ENCODE results near the gene HOXD8. TPM values are rescaled to one million over a fixed set of nuclear protein-coding genes. Genes with fewer than 3 reads are reported as not detected.
A peak's percentile ranks its signal among the peaks of the same experiment; 100 is the strongest.

Gene HOXD8
- total RNA-seq, 3 donors from 2014 or later: 10.5 to 36.1 (median 13.8) TPM

GRCh38 chr2:176167398-176167797 lies 37.9 kb downstream of the HOXD8 start:
- no peak for TF ChIP-seq POLR2AphosphoS5 (IDR thresholded peaks at IDR 0.05)
- no peak for TF ChIP-seq POLR2A (IDR thresholded peaks at IDR 0.05)
- no peak for TF ChIP-seq CTCF (IDR thresholded peaks at IDR 0.05)
- H3K9me3 ChIP-seq: no peaks in the 10 kb centered on the region
- no peaks in the 10 kb centered on the region for H3K36me3 ChIP-seq
- no peak overlapping the region for H3K27ac ChIP-seq
- H3K27me3 ChIP-seq: peaks cover 0 to 71% of the 10 kb centered on the region in 2 donors
- no peak for DNase-seq (ENCODE audit: low spot score in 2 of 2)
- no peaks in the 10 kb centered on the region for H3K4me1 ChIP-seq
- intact Hi-C loops (cut with DNase I; ENCODE audit: low total_unique reads): loop anchor here (10.0 kb wide), 1 partner anchor 287 kb away; no protein-coding TSS in a partner anchor
- H3K4me3 ChIP-seq: no peak overlapping the region

- H3K36me3 ChIP-seq: no peaks in the 10 kb centered on the region
- intact Hi-C loops (cut with DNase I; ENCODE audit: low total_unique reads): loop anchor here (10.0 kb wide), 1 partner anchor 286 kb away; no protein-coding TSS in a partner anchor
- no peak for TF ChIP-seq CTCF (IDR thresholded peaks at IDR 0.05)
- no peak for TF ChIP-seq POLR2AphosphoS5 (IDR thresholded peaks at IDR 0.05)
- no peak for TF ChIP-seq POLR2A (IDR thresholded peaks at IDR 0.05)
- no peak overlapping the region for H3K4me3 ChIP-seq
- H3K4me1 ChIP-seq: no peaks in the 10 kb centered on the region
- no peak for DNase-seq (ENCODE audit: low spot score in 2 of 2)
- no peak overlapping the region for H3K27ac ChIP-seq
- peaks cover 0 to 71% of the 10 kb centered on the region in 2 donors for H3K27me3 ChIP-seq
- no peaks in the 10 kb centered on the region for H3K9me3 ChIP-seq
These were observed 39.7 kb downstream of the HOXD8 start for GRCh38 chr2:176169181-176169580.

GRCh38 chr2:176169711-176170110 lies 40.2 kb downstream of the HOXD8 start:
- Histone ChIP-seq H3K27me3 (peaks cover 0 to 71% of the 10 kb centered on the region in 2 donors), H3K4me1 (no peaks in the 10 kb centered on the region), H3K9me3 (no peaks in the 10 kb centered on the region), H3K36me3 (no peaks in the 10 kb centered on the region), H3K4me3 (no peak overlapping the region), H3K27ac (no peak overlapping the region)
- intact Hi-C loops (cut with DNase I; ENCODE audit: low total_unique reads): loop anchor here (10.0 kb wide), 1 partner anchor 285 kb away; no protein-coding TSS in a partner anchor
- TF ChIP-seq POLR2AphosphoS5 (IDR thresholded peaks at IDR 0.05) (no peak), POLR2A (IDR thresholded peaks at IDR 0.05) (no peak), CTCF (IDR thresholded peaks at IDR 0.05) (no peak)
- DNase-seq (ENCODE audit: low spot score in 2 of 2): no peak

- TF ChIP-seq POLR2A (IDR thresholded peaks at IDR 0.05) (no peak), CTCF (IDR thresholded peaks at IDR 0.05) (no peak), POLR2AphosphoS5 (IDR thresholded peaks at IDR 0.05) (no peak)
- Histone ChIP-seq H3K36me3 (no peaks in the 10 kb centered on the region), H3K9me3 (no peaks in the 10 kb centered on the region), H3K27me3 (peaks cover 0 to 71% of the 10 kb centered on the region in 2 donors), H3K4me1 (no peaks in the 10 kb centered on the region), H3K4me3 (no peak overlapping the region), H3K27ac (no peak overlapping the region)
- intact Hi-C loops (cut with DNase I; ENCODE audit: low total_unique reads): no loop called here
- no peak for DNase-seq (ENCODE audit: low spot score in 2 of 2)
These were observed 41.2 kb downstream of the HOXD8 start for GRCh38 chr2:176170602-176171305.

GRCh38 chr2:176171351-176172006 lies 42.0 kb downstream of the HOXD8 start:
- peaks cover 0 to 72% of the 10 kb centered on the region in 2 donors for H3K27me3 ChIP-seq
- intact Hi-C loops (cut with DNase I; ENCODE audit: low total_unique reads): no loop called here
- peak overlapping the region in 1 of 3 donors; percentile 0 for H3K4me3 ChIP-seq

More at GRCh38 chr2:176171351-176172006, 42.0 kb downstream of the HOXD8 start:
- Histone ChIP-seq H3K9me3 (no peaks in the 10 kb centered on the region), H3K27ac (no peak overlapping the region), H3K36me3 (no peaks in the 10 kb centered on the region), H3K4me1 (no peaks in the 10 kb centered on the region)
- no peak for DNase-seq (ENCODE audit: low spot score in 2 of 2)
- TF ChIP-seq POLR2A (IDR thresholded peaks at IDR 0.05) (no peak), CTCF (IDR thresholded peaks at IDR 0.05) (no peak), POLR2AphosphoS5 (IDR thresholded peaks at IDR 0.05) (no peak)
